GM18507 (cell line): ENCODE measurements around the gene FOXN1.

Experiments
- DNase-seq: peaks from one replicate; pipeline ENCODE4 v3.0.0; 2011; ENCODE audit warnings: low read depth; ENCODE audit not compliant: insufficient read length; ENCODE audit errors: extremely low spot score
- FAIRE-seq: peaks from 2 replicates; lab custom pipeline; 2011; peaks lifted over from hg19 to GRCh38; lab: Jason Lieb, UNC

Gene FOXN1

DNA sequence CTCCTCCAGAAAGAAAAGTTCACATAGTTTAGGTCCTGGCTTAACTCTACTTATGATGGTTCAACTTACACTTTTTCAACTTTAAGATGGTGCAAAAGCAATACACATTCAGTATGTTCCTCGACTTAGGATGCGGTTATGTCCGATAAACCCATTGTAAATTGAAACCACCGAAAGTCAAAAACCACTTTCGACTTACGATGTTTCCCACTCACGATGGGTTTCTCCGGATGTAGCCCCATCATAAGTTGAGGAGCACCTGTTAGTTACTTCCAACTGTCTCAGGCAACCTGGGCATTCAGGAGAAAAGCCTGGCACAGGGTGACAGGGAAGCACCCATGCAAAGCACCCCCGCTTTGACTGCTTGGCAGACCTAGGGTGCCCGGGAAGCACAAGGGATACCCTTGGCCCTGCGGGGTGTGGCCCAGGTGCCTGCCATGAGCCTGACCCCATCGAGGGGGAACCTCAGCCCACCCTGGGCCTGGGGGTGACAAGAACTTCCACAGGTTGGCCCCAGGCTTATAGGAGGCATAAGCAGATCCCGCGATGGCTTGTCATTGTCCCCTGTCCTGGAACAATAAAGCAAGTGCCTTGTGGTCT, 32.2 kb downstream of the FOXN1 start:
- no peak for FAIRE-seq

DNA sequence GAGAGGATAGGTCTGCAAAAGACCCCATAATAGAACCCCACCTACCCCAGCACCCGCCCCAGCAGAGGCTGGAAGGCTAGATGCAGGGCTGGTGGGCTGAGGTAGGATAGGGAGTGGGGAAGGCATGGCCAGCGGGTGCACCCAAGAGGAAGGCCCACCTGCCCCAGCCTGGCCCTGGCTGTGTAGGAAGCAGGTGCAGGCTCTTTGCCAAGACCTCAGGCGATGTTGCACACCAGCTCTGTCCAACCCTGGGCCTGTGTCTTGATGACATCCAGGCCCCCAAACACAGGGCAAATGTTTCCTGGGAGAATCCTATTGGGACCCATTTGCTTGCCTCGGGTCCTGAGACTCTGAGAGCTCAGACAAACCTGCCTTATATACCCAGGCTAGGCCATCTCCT, 34.1 kb downstream of the FOXN1 start:
- DNase-seq (no peak), FAIRE-seq (no peak)

More for the DNA sequence above, 32.2 kb downstream of the FOXN1 start:
- no peak for DNase-seq

DNA sequence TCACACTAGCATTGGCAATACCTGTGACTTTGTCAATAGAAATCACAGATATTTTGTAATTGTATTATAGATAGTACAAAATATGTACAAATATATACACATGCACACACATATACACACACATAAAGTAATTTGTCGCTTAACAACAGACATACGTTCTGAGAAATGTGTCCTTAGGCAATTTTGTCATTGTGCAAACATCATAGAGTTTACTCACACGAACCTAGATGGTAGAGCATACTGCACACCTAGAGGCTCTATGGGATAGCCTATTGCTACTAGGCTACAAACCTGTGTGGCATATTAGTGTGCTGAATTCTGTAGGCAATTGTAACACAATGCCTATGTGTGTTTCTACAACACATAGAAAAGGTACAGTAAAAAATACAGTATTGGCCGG, 35.3 kb downstream of the FOXN1 start:
- DNase-seq (no peak), FAIRE-seq (no peak)

DNA sequence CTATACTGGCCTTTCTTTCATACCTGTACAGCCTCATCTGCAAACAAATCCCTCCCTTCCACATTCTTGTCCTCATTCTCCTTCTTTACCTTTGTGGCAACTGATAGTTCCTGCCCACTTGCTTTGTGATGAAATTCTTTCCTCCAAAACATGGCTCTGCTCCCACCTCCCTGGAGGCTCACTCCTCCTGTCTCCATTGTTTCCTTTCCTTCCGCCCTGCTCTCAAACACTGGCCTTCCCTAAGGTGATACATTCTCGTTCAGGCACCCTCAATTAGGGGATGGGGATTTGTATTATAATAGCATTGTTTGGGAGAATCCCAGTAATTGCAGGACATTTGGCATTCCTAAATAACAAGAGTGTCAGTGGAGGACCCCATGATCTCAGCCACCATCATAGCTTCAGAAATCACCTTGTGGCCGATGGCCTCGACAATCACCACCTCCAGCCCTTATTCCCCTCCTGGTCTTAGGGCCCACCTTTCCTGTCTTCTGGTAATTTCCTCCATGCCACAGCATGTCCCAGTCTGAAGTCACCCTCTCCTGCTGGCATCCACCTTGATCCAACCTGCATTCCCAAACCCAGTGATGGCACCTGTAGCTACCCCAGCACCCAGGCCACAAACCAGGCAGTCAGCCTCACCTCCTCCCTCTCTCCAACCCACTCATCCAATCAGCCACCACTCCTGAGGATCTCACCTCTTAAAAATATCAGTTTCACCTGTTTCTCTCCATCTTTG, 38.4 kb downstream of the FOXN1 start:
- no peak for FAIRE-seq
- DNase-seq, result no peak

DNA sequence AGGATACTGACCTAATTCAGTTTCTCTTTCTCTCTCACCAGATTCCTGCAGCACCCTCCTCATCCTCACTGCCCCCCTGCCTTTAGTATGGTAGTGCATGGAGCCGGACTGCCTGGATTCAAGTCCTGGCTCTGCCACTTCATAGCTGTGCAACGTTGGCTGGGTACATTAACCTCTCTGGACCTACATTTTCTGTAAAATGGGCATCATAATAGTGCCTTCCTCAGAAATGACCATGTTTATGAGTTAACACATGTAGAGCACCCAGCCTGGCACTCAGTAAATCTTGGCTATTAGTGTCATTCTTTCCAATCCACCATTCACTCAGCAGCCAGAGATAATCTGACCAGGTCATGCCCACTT, 39.0 kb downstream of the FOXN1 start:
- no peak for FAIRE-seq

DNA sequence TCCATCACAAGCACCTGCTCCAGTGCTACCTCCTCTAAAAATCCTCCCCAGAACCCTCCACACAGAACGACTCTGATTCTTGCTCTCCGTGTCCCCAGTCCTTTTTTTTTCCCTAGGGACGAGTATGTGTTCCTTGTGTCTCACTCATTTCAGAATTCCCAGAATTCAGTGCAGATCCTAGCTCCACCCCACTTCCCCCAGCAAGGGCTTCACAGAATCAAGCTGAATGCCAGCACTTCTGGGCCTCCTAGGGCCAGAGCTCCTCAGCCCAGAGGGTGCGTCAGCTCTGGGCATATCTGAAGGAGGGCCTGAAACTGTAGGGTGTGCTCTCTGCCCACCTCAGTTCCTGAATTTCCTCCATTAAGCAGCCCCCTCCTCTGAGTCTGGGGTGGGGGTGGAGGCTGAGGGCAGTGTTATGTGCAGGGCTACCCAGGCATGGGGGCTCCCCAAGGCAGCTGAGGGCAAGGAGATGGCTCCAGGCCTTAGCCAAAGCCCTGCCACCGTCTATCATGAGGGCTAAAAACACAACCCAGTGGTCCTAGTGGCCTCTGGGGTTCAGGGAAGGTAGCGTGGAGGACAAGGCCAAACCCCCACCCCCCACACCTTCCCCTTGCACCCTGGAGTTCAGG, 39.8 kb downstream of the FOXN1 start:
- DNase-seq (no peak), FAIRE-seq (no peak)

More for the DNA sequence above, 39.0 kb downstream of the FOXN1 start:
- DNase-seq, result no peak

GRCh38 chr17:28547096-28547622, 41.0 kb downstream of the FOXN1 start:
- DNase-seq (no peak), FAIRE-seq (no peak)

- FAIRE-seq (peak; percentile 98), DNase-seq (peak; percentile 70)
Observed at GRCh38 chr17:28547623-28548416, 41.7 kb downstream of the FOXN1 start.

- FAIRE-seq (no peak), DNase-seq (no peak)
Observed at GRCh38 chr17:28548417-28549130, 42.4 kb downstream of the FOXN1 start.

DNA sequence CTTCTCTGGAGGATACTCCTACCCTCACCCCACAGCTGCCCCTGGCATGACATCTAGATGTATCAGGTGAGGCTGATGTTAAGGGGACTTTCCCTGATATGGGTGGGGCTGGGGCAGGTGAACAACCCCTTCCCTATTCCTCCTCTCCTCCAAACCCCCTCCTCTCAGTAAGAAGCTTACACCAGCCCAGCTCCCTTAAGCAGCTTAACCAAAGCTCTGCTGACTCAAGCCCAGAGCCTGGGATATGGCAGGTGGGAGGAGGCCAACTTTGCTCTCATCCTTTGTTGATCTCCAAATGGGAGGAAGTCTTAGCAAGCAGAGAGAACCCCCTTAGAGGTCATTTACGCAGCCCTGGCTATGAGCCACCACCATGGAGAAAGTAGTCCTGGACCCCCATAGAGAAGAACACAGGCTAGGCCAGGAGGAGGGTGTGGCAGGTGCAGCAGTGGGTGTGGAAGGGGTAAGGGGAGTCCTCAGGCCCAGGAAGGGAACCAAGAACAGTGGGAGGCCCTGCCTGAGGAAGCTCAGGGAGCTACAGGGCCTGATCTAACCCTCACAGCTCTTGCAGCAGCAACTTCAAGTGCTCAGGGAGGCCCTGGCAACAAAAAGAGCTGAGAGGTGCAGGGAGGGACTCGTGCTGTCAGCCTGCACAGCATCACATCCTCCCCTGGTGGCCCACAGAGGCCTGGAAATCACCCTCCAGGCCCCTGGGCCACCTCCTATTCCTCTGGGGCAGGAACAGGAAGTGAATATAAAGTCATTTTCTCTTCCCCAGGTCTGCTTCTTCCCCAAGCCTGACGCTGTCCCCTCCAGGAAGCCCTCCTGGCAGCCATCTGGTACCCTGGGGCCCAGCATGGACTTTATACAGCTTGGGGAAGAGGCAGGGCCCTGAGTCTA, 43.3 kb downstream of the FOXN1 start:
- DNase-seq (no peak), FAIRE-seq (peak; percentile 90)

- DNase-seq (no peak), FAIRE-seq (no peak)
Observed at GRCh38 chr17:28550858-28551257, 44.7 kb downstream of the FOXN1 start.

DNA sequence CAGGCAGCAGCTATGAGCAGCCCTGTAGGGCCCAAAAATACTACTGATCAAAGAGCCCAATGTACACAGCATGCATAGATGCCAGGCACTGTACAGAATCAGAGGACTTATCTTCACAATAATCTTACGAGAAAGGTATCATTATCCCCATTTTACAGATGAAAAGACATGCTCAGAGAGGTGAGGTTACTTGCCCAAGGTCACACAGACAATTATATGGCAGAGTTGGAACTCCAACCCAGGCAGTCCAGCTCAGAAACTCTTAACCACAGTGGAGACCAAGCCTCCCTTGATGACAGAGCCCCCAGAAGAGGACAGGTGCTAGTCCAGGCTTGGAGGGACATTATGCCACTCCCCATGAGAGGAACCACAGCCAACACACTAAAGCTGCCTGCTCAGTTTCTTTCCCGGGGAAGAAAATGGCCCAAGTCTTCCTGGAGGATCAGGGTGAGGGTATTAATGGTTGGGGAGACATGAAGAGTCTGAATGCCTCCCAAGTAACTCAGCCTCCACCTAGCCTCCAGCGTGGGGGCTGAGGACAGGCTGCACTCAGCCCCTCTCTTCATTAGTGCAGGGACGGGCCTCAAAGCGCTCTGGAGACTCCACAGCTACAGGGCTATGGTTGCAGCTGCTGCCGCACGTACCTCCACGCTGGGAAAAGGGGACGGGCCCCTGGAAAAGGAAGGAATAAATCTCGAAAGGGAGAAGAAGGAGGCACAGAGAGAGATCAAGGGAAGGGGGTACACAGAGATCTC, 45.5 kb downstream of the FOXN1 start:
- DNase-seq (no peak), FAIRE-seq (no peak)

GRCh38 chr17:28552176-28552999, 46.2 kb downstream of the FOXN1 start, which contains the start of gene UNC119:
UNC119 (minus strand) TSS chr17:28552624; CDS start chr17:28552557, 67 bp downstream.
- DNase-seq (peak; percentile 84), FAIRE-seq (no peak)

- no peak for FAIRE-seq
Observed at GRCh38 chr17:28553000-28553505, 46.9 kb downstream of the FOXN1 start.

DNA sequence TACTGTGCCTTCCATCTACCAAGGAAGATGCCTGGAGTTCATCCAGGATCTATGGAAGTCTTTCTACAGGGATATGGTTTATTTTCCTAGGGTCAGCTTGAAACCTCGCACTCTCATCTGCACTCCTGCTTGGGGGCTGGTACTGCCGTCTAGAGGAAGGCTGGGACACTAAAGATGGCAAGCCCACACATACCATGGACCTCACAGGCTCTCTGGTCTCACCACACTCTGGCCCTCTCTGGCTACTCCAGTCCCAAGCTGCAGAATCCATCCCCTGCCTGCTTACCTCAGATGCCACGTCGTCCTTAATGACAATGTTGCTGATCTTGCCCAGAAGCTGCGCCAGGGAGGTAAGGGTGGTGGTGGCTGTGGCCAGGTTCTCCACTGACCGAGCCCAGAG, 48.4 kb downstream of the FOXN1 start:
- no peak for FAIRE-seq
- no peak for DNase-seq

More at GRCh38 chr17:28553000-28553505, 46.9 kb downstream of the FOXN1 start:
- DNase-seq, result no peak

DNA sequence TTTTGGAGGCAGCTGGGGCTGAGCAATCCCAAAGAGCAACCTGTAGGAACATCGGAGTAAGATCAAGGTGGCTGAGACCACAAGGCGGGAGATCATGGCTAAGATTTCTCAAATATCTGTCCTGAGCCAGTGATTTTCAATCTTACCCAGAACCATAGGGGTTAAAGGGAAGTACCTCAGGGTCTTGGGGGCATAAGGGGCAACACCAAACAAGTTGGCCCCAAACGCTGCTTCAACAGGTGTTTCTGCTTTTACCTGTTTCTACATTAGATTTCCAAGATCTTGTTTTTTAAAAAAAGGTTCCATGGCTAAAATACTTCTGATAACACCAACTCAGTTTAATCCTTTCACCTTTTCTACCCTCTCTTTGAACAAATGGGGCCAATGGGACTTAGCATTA, 48.9 kb downstream of the FOXN1 start:
- no peak for FAIRE-seq
- DNase-seq, result no peak

DNA sequence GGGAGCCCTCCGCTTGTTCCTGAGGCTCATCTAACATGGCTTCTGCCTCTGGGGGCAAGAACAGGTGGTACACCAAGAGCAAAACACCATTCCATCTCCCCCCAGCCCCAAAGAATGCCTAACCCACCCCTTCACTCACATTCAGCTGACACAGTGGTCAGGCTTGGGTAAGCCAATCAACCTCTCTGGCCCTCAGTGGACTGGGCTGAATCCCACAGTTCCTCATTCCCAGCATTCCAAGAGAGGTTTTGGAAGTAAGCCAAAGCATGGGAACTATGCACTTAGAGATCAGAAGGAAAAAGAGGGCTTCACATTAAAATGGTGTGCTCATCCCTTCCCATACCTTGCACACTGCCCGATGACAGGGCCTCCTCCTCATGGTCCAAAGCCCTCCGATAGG, 57.3 kb downstream of the FOXN1 start:
- FAIRE-seq (no peak), DNase-seq (no peak)
